ENCODE measurements around the gene INVS. TPM values are rescaled to one million over a fixed set of nuclear protein-coding genes. Genes with fewer than 3 reads are reported as not detected.
A peak's percentile ranks its signal among the peaks of the same experiment; 100 is the strongest.

INVS gene
- total and polyA plus RNA-seq, 2 experiments from 2014 or later = 9.4 to 15.3 TPM

DNA sequence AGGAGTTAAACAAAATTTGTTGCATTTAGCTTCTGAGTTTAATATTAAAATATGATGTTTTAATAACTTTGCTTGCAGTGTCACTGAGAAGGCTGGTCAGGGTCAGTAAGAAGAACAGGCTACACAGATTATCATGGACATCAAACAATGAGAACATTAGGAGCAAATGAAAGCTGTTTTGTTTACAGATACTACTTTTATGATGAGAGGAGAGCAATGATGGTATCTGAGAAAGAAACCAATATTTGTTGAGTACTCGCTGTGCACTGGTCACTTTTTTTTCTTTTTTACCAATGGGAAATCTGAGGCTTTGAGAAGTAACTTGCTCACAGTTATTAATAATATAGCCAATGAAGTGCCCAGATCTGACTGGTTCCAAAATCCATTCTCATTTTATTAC is 109.6 kb downstream of the INVS start:
- no peak overlapping the region for H3K4me3 ChIP-seq
- no peak for DNase-seq (ENCODE audit: low read depth in 1 of 2, low spot score in 1 of 2)
- H3K27me3 ChIP-seq = no peaks in the 10 kb centered on the region
- H3K36me3 ChIP-seq = no peaks in the 10 kb centered on the region
- H3K9me3 ChIP-seq (ENCODE audit: low read depth) = no peaks in the 10 kb centered on the region
- TF ChIP-seq, protein P1, sequence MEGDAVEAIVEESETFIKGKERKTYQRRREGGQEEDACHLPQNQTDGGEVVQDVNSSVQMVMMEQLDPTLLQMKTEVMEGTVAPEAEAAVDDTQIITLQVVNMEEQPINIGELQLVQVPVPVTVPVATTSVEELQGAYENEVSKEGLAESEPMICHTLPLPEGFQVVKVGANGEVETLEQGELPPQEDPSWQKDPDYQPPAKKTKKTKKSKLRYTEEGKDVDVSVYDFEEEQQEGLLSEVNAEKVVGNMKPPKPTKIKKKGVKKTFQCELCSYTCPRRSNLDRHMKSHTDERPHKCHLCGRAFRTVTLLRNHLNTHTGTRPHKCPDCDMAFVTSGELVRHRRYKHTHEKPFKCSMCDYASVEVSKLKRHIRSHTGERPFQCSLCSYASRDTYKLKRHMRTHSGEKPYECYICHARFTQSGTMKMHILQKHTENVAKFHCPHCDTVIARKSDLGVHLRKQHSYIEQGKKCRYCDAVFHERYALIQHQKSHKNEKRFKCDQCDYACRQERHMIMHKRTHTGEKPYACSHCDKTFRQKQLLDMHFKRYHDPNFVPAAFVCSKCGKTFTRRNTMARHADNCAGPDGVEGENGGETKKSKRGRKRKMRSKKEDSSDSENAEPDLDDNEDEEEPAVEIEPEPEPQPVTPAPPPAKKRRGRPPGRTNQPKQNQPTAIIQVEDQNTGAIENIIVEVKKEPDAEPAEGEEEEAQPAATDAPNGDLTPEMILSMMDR (IDR thresholded peaks at IDR 0.05; ENCODE audit: low read depth, low read length) = no peak
- H3K4me1 ChIP-seq (ENCODE audit: low read depth) = no peaks in the 10 kb centered on the region
- H3K27ac ChIP-seq = no peak overlapping the region

DNA sequence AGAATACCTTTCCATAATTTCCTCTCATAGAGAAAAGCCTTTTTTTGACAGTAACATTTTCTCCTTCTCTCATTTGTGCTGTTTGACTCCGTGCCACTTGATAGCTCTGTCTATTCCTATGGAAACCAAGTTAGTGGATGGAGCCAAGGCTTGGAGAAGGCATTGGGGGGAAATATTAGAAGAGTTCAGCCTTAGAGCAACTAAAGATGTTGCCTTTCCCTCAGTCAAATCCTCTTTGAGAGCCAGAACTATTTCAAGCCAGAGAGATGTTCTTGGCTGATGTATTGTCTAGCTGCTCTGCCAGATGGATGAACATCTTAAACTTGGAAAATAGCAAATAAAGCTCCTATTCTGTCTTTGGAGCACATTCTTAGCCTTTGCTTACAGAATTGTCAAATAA is 112.4 kb downstream of the INVS start:
- TF ChIP-seq, protein P1 (IDR thresholded peaks at IDR 0.05; ENCODE audit: low read depth, low read length) = no peak
- Histone ChIP-seq H3K27me3 (no peaks in the 10 kb centered on the region), H3K9me3 (ENCODE audit: low read depth) (no peaks in the 10 kb centered on the region), H3K36me3 (no peaks in the 10 kb centered on the region), H3K4me3 (no peak overlapping the region), H3K27ac (no peak overlapping the region), H3K4me1 (ENCODE audit: low read depth) (no peaks in the 10 kb centered on the region)
- no peak for DNase-seq (ENCODE audit: low read depth in 1 of 2, low spot score in 1 of 2)

DNA sequence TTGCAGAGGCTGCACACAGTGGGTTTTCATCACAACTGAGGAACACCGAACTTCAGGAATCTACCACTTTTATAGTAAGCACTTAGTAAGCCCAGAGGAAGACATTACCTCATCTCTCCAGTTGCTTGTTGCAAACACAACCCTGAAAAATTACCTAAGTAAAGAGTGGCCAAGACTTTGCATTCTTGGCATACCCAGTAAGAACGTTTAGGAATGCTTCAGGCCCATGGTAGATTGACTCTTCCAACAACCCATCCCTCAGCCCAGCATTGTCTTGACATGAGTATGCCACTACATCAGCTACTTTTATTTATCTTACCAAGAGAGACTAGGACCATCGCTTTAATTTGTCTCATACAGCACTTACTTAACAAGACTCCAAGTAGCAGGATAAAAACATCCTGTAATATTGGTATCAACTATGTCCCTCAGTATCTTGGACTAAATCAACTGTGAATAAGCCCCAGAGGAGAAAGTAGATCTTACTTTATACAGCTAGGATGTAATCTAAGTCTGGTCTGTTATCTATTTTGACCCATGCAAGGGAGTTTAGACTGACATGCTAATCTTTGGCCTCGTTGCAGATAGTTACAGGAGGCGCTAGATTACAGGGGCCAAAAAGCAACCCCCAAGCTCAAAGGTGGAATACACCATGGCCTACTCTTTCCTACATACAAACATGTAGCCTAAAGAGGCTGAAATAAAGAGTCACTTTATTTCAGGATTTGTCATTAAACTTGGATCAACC is 114.9 kb downstream of the INVS start:
- peak in 1 of 2 donors; percentile 20 for DNase-seq (ENCODE audit: low read depth in 1 of 2, low spot score in 1 of 2)
- no peak overlapping the region for H3K27ac ChIP-seq
- TF ChIP-seq, protein P1 (IDR thresholded peaks at IDR 0.05; ENCODE audit: low read depth, low read length) = no peak
- H3K27me3 ChIP-seq = no peaks in the 10 kb centered on the region
- H3K36me3 ChIP-seq = no peaks in the 10 kb centered on the region
- H3K9me3 ChIP-seq (ENCODE audit: low read depth) = no peaks in the 10 kb centered on the region
- H3K4me3 ChIP-seq = no peak overlapping the region
- no peaks in the 10 kb centered on the region for H3K4me1 ChIP-seq (ENCODE audit: low read depth)

DNA sequence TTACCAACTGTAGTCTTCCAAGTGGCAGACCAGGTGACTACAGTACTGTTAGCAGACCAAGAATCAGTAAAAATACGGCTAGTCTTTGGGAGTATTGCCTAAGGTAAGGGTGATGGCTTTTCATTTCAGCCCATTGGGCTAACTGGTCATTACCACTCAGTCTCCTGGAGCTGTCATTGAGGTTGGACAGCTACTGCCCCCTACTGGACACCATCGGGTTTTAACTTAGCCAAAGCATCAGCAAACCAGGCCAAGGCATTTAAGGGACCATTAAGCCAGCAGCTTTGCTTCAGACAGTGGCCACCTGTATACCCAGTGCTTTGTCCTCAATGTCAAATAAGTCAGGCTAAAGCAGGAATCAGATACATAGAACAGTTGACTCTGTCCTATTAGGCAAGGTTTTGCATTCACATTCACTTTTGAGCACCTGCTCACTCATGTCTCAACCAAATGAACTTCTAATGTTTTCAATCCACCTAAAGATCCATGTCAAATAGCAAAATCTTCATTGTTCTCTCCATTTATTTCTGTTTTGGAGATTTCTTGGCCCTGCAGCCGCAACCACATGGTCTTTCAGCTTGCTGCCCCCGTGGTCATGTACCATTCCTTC is 117.2 kb downstream of the INVS start:
- DNase-seq (ENCODE audit: low read depth in 1 of 2, low spot score in 1 of 2) = peak; percentile 18 to 74
- no peaks in the 10 kb centered on the region for H3K27me3 ChIP-seq
- H3K9me3 ChIP-seq (ENCODE audit: low read depth) = no peaks in the 10 kb centered on the region
- H3K27ac ChIP-seq = no peak overlapping the region
- H3K4me1 ChIP-seq (ENCODE audit: low read depth) = no peaks in the 10 kb centered on the region
- no peaks in the 10 kb centered on the region for H3K36me3 ChIP-seq
- no peak overlapping the region for H3K4me3 ChIP-seq
- TF ChIP-seq, protein P1 (IDR thresholded peaks at IDR 0.05; ENCODE audit: low read depth, low read length) = peak; percentile 70

DNA sequence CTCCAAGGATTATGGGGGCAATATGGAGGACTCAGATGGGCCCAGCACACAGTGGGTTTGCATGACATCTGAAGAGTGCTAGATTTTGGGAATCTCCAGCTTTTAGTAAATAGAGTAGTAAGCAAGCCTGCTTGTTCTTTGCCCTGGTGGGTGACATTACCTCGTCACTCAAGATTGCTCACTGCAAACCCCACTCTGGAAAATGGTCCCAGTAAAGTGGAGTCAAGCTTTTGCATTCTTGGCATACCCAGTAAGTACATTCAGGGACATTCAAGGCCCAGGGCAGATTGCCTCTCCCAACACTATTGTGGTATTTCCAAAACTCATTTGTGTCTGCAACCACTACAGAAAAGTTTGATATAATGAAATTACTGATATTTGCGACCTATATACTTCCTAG is 118.5 kb downstream of the INVS start:
- H3K27ac ChIP-seq = no peak overlapping the region
- no peaks in the 10 kb centered on the region for H3K27me3 ChIP-seq
- H3K36me3 ChIP-seq = no peaks in the 10 kb centered on the region
- DNase-seq (ENCODE audit: low read depth in 1 of 2, low spot score in 1 of 2) = no peak
- TF ChIP-seq, protein P1 (IDR thresholded peaks at IDR 0.05; ENCODE audit: low read depth, low read length) = no peak
- no peaks in the 10 kb centered on the region for H3K9me3 ChIP-seq (ENCODE audit: low read depth)
- peaks cover 8% of the 10 kb centered on the region for H3K4me1 ChIP-seq (ENCODE audit: low read depth)
- H3K4me3 ChIP-seq = no peak overlapping the region

Data from cardiac muscle cell (in vitro differentiated cells and primary cell).